ENCODE results near the gene SRA1.

DNA sequence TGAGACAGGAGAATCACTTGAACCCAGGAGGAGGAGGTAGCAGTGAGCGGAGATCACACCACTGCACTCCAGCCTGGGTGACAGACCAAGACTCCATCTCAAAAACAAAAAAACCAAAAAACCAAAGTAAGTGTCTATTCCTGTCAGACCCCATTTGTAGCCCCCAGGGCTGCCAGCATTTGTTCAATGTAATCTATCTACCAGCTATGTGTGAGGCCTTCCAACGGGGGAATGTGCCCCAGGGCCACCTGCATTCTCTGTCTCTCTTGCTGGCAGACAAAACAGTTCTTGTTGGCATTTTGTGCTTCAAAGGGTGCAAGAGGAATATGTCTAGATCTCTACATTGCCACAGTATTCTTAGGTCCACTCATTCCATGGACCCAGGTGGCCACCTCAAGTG, 41.6 kb upstream of the SRA1 start:
- TF ChIP-seq, protein P1, sequence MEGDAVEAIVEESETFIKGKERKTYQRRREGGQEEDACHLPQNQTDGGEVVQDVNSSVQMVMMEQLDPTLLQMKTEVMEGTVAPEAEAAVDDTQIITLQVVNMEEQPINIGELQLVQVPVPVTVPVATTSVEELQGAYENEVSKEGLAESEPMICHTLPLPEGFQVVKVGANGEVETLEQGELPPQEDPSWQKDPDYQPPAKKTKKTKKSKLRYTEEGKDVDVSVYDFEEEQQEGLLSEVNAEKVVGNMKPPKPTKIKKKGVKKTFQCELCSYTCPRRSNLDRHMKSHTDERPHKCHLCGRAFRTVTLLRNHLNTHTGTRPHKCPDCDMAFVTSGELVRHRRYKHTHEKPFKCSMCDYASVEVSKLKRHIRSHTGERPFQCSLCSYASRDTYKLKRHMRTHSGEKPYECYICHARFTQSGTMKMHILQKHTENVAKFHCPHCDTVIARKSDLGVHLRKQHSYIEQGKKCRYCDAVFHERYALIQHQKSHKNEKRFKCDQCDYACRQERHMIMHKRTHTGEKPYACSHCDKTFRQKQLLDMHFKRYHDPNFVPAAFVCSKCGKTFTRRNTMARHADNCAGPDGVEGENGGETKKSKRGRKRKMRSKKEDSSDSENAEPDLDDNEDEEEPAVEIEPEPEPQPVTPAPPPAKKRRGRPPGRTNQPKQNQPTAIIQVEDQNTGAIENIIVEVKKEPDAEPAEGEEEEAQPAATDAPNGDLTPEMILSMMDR (IDR thresholded peaks at IDR 0.05), result no peak
- no peak for TF ChIP-seq POLR2A (IDR thresholded peaks at IDR 0.05)

Data from testis (tissue), 2 donors.